HG03354 (cell line): ENCODE results near the gene POU3F4.
A peak's percentile ranks its signal among the peaks of the same experiment; 100 is the strongest.

Source experiments
- ATAC-seq: cut with Tn5 transposase; IDR thresholded peaks from one replicate; pipeline ENCODE4 v1.9.1; 2021; ENCODE audit warnings: mild to moderate bottlenecking; ENCODE audit not compliant: unreplicated experiment, poor library complexity, severe bottlenecking

The POU3F4 gene

GRCh38 chrX:83508006-83508405 lies at the start of gene POU3F4:
TSS of gene POU3F4 (plus strand) at chrX:83508290. CDS start at chrX:83508325, 35 bp downstream.
- ATAC-seq, result peak; percentile 73

- ATAC-seq, result peak; percentile 95
Observed at GRCh38 chrX:83469551-83469950, 38.5 kb upstream of the POU3F4 start.

- peak; percentile 54 for ATAC-seq
Observed at GRCh38 chrX:83495898-83496297, 12.2 kb upstream of the POU3F4 start.

- no peak for ATAC-seq
Observed at GRCh38 chrX:83501003-83501402, 7.1 kb upstream of the POU3F4 start.

GRCh38 chrX:83501530-83501929 lies 6.6 kb upstream of the POU3F4 start:
- no peak for ATAC-seq

- no peak for ATAC-seq
Observed at GRCh38 chrX:83504721-83505479, 3.2 kb upstream of the POU3F4 start.

GRCh38 chrX:83508526-83509253 lies 600 bp downstream of the POU3F4 start:
- ATAC-seq, result no peak

- no peak for ATAC-seq
Observed at GRCh38 chrX:83509254-83509801, 1.2 kb downstream of the POU3F4 start.

GRCh38 chrX:83510510-83511062 lies 2.5 kb downstream of the POU3F4 start:
- ATAC-seq, result no peak

GRCh38 chrX:83511208-83511607 lies 3.1 kb downstream of the POU3F4 start:
- no peak for ATAC-seq

GRCh38 chrX:83512111-83512510 lies 4.0 kb downstream of the POU3F4 start:
- no peak for ATAC-seq

- no peak for ATAC-seq
Observed at GRCh38 chrX:83516597-83516996, 8.5 kb downstream of the POU3F4 start.

- no peak for ATAC-seq
Observed at GRCh38 chrX:83521905-83522304, 13.8 kb downstream of the POU3F4 start.

GRCh38 chrX:83529950-83530349 lies 21.9 kb downstream of the POU3F4 start:
- ATAC-seq, result no peak

- ATAC-seq, result peak; percentile 82
Observed at GRCh38 chrX:83535417-83536196, 27.5 kb downstream of the POU3F4 start.
